A549 (cell line): Measurements from ENCODE around the gene ADAM8. TPM values are rescaled to one million over a fixed set of nuclear protein-coding genes. Genes with fewer than 3 reads are reported as not detected.

Experiments used
- ATAC-seq, 2 experiments: fragments of 200-7000 bp in 1 of 2; fragments of >200 bp in 1 of 2; cut with Nextera tagmentation in 1 of 2; cut with Tn5 transposase in 1 of 2; 3 replicates each; pipeline versions ENCODE4 v1.8.0 to v1.9.1; 2018 to 2020; ENCODE audit warnings: mild to moderate bottlenecking in 1 of 2, moderate library complexity in 1 of 2
- CTCF ChIA-PET: fragments of 300-600 bp; sonication (Branson Sonifier 250); formaldehyde crosslinking; extraction: SDS; loops from one replicate; lab custom pipeline; 2021; ENCODE audit warnings: antibody characterized with exemption, inconsistent platforms; lab: Yijun Ruan, JAX
- POLR2A ChIA-PET: fragments of 350-600 bp; formaldehyde crosslinking; extraction: SDS; loops from one replicate; lab custom pipeline; 2021; ENCODE audit warnings: antibody characterized with exemption, inconsistent platforms; lab: Yijun Ruan, JAX
- DNase-seq, 2 experiments: peaks; one replicate each; pipeline versions ENCODE4 v3.0.0 to v3.0.0-alpha.2; 2011 to 2016; ENCODE audit warnings: low read depth in 1 of 2, low spot score in 1 of 2
- FAIRE-seq: peaks from 2 replicates; lab custom pipeline; 2011; peaks lifted over from hg19 to GRCh38; lab: Jason Lieb, UNC
- H3K27ac ChIP-seq, 2 experiments: fragments of >200 bp; sonication (Bioruptor Twin); formaldehyde crosslinking; 3 replicates each; pipeline ENCODE4 v1.5.1; 2016 to 2017
- H3K4me1 ChIP-seq: fragments of >200 bp; sonication (Bioruptor Twin); formaldehyde crosslinking; 3 replicates; pipeline ENCODE4 v1.6.1; 2016
- H3K4me2 ChIP-seq: fragments of >200 bp; sonication (Bioruptor Twin); formaldehyde crosslinking; 3 replicates; pipeline ENCODE4 v1.6.1; 2016
- H3K4me3 ChIP-seq: fragments of >200 bp; sonication (Bioruptor Twin); formaldehyde crosslinking; 3 replicates; pipeline ENCODE4 v1.5.1; 2016
- H3K9me3 ChIP-seq: fragments of >200 bp; sonication (Bioruptor Twin); formaldehyde crosslinking; 3 replicates; pipeline ENCODE4 v1.6.1; 2016
- BHLHE40 ChIP-seq: IDR thresholded peaks from 2 replicates; pipeline ENCODE4 v1.6.1; 2012; ENCODE audit warnings: low read depth, low read length, inconsistent platforms
- CBX2 ChIP-seq: fragments of 200-600 bp; sonication (generic); IDR thresholded peaks from 2 replicates; pipeline ENCODE4 v1.6.1; 2016; ENCODE audit warnings: low read depth, mild to moderate bottlenecking, borderline replicate concordance
- CEBPB ChIP-seq, 2 experiments: fragments of >200 bp in 1 of 2; sonication (Bioruptor Twin) in 1 of 2; formaldehyde crosslinking in 1 of 2; IDR thresholded peaks; 2 replicates each; pipeline ENCODE4 v1.6.1; 2012 to 2016
- CHD4 ChIP-seq: fragments of 200-600 bp; sonication (generic); IDR thresholded peaks from 2 replicates; pipeline ENCODE4 v1.6.1; 2016; ENCODE audit warnings: antibody characterized with exemption, mild to moderate bottlenecking, borderline replicate concordance
- EHMT2 ChIP-seq: fragments of 200-600 bp; sonication (generic); IDR thresholded peaks from 2 replicates; pipeline ENCODE4 v1.6.1; 2016; ENCODE audit warnings: antibody characterized with exemption, low read depth, mild to moderate bottlenecking, moderate library complexity
- ESRRA ChIP-seq: fragments of 150-350 bp; IDR thresholded peaks from 2 replicates; pipeline ENCODE4 v1.6.1; 2014; ENCODE audit warnings: mild to moderate bottlenecking, low read length, borderline replicate concordance
- FOXS1 ChIP-seq: fragments of 250-450 bp; sonication (Bioruptor Pico); IDR thresholded peaks from 2 replicates; pipeline ENCODE4 v1.5.0; 2020; ENCODE audit warnings: mild to moderate bottlenecking, moderate library complexity
- GATA3 ChIP-seq: IDR thresholded peaks from 2 replicates; pipeline ENCODE4 v1.6.1; 2012; ENCODE audit warnings: borderline replicate concordance
- HMGXB4 ChIP-seq: fragments of 250-450 bp; sonication (Bioruptor Pico); IDR thresholded peaks from 2 replicates; pipeline ENCODE4 v1.5.0; 2021; ENCODE audit warnings: mild to moderate bottlenecking, moderate library complexity, borderline replicate concordance
- KDM1A ChIP-seq: fragments of 200-600 bp; sonication (generic); IDR thresholded peaks from 2 replicates; pipeline ENCODE4 v1.6.1; 2016; ENCODE audit warnings: low read depth, mild to moderate bottlenecking
- MAFK ChIP-seq: fragments of 450-650 bp; IDR thresholded peaks from 2 replicates; pipeline ENCODE4 v1.6.1; 2014; ENCODE audit not compliant: partially characterized antibody
- MYC ChIP-seq: IDR thresholded peaks from 2 replicates; pipeline ENCODE4 v1.6.1; 2012; ENCODE audit warnings: mild to moderate bottlenecking, inconsistent platforms, low read length, improper control_type of control experiment, borderline replicate concordance
- REST ChIP-seq: fragments of 200-600 bp; sonication (generic); IDR thresholded peaks from 2 replicates; pipeline ENCODE4 v1.6.1; 2016; ENCODE audit warnings: antibody characterized with exemption, mild to moderate bottlenecking, moderate library complexity
- SMC3 ChIP-seq: fragments of >200 bp; sonication (Bioruptor Twin); formaldehyde crosslinking; IDR thresholded peaks from 3 replicates; pipeline ENCODE4 v1.6.1; 2018; ENCODE audit warnings: inconsistent platforms
- USF2 ChIP-seq: fragments of 450-650 bp; IDR thresholded peaks from 2 replicates; pipeline ENCODE4 v1.6.1; 2014; ENCODE audit warnings: antibody characterized with exemption
- ZFP36 ChIP-seq: fragments of 450-650 bp; IDR thresholded peaks from 2 replicates; pipeline ENCODE4 v1.6.1; 2014; ENCODE audit warnings: borderline replicate concordance; ENCODE audit not compliant: partially characterized antibody
- ZNF302 ChIP-seq: fragments of 250-450 bp; sonication (Bioruptor Pico); IDR thresholded peaks from 2 replicates; pipeline ENCODE4 v1.9.0; 2021; ENCODE audit warnings: inconsistent platforms, mild to moderate bottlenecking, moderate library complexity
- WGBS: methylation state at CpG from one replicate; pipeline ENCODE4 v1.1.6; 2017; ENCODE audit errors: missing lambda C conversion rate; 5-methylcytosine and 5-hydroxymethylcytosine counted together
- polyA plus RNA-seq, 4 experiments: library from polyadenylated mRNA; depleted of rRNA in 3 of 4; stranded (reverse); fragments of >200 nt; fragmentation: RNase III in 1 of 4; extraction: RNeasy Plus Mini Kit Qiagen cat#74134 plus additional on column Dnase treatment in 1 of 4; gene quantifications; 2 replicates in 3 of 4; 3 replicates in 1 of 4; pipeline ENCODE4 v1.2.3, GENCODE V29; 2011 to 2017
- TF ChIP-seq, protein P1 (sequence below): fragments of >200 bp; sonication (Bioruptor Twin); formaldehyde crosslinking; IDR thresholded peaks from 3 replicates; pipeline ENCODE4 v1.5.1; 2016

The ADAM8 gene
- polyA plus RNA-seq, 2 of the 4 experiments (the other 2 are of a cell fraction) = 1.4 to 4.1 TPM

- TF ChIP-seq REST (no peak), FOXS1 (CRISPR knock-in tag) (no peak), HMGXB4 (0 out of 2 replicates have a peak, but pooled peaks have one; percentile 24), USF2 (no peak), BHLHE40 (no peak), ZNF302 (CRISPR knock-in tag) (no peak), CEBPB (IDR thresholded peaks at IDR 0.05) (no peak), ESRRA (no peak), CHD4 (no peak), MYC (no peak), CBX2 (no peak), GATA3 (no peak), EHMT2 (no peak), SMC3 (peak; percentile 44; the same call in 1 of the 3 replicates)
- TF ChIP-seq, protein P1, sequence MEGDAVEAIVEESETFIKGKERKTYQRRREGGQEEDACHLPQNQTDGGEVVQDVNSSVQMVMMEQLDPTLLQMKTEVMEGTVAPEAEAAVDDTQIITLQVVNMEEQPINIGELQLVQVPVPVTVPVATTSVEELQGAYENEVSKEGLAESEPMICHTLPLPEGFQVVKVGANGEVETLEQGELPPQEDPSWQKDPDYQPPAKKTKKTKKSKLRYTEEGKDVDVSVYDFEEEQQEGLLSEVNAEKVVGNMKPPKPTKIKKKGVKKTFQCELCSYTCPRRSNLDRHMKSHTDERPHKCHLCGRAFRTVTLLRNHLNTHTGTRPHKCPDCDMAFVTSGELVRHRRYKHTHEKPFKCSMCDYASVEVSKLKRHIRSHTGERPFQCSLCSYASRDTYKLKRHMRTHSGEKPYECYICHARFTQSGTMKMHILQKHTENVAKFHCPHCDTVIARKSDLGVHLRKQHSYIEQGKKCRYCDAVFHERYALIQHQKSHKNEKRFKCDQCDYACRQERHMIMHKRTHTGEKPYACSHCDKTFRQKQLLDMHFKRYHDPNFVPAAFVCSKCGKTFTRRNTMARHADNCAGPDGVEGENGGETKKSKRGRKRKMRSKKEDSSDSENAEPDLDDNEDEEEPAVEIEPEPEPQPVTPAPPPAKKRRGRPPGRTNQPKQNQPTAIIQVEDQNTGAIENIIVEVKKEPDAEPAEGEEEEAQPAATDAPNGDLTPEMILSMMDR = peak; percentile 74
Observed at GRCh38 chr10:133318494-133319127, 41.9 kb upstream of the ADAM8 start (continued).

GRCh38 chr10:133316732-133317131 lies 40.1 kb upstream of the ADAM8 start:
- Histone ChIP-seq H3K4me3 (no peak overlapping the region), H3K4me1 (0 out of 3 replicates have a peak, but pooled peaks cover 7% of the 10 kb centered on the region), H3K27ac (no peak overlapping the region), H3K9me3 (no peaks in the 10 kb centered on the region; the same call in 2 of the 3 replicates), H3K4me2 (no peak overlapping the region)
- FAIRE-seq = no peak
- DNase-seq = peak in 1 of 2 experiments; percentile 44
- CTCF ChIA-PET = interaction anchor here (2.0 to 3.6 kb wide), 2 partner anchors 10 to 12 kb away, joined by 8 to 33 read pairs; no protein-coding TSS in a partner anchor
- no peak for TF ChIP-seq ZFP36
- TF ChIP-seq, protein P1 = no peak
- no peak for TF ChIP-seq MAFK
- TF ChIP-seq KDM1A = no peak
- WGBS = 51% methylated on average over 6 of the region's 7 CpGs
- POLR2A ChIA-PET = no interaction called here
- ATAC-seq = no peak
